K562 (cell line): ENCODE data around the gene ADAM10. TPM values are rescaled to one million over a fixed set of nuclear protein-coding genes. Genes with fewer than 3 reads are reported as not detected.

Source experiments
- ATF1 ChIP-seq, 2 experiments: fragments of 450-650 bp in 1 of 2; IDR thresholded peaks; 2 replicates each; pipeline ENCODE4 v1.6.1; 2016; ENCODE audit warnings: missing compliant biosample characterization in 1 of 2, missing genetic modification characterization in 1 of 2
- CEBPZ ChIP-seq: fragments of 150-350 bp; IDR thresholded peaks from 2 replicates; pipeline ENCODE4 v1.6.1; 2014; ENCODE audit warnings: low read depth, mild to moderate bottlenecking, low read length, borderline replicate concordance
- ELF2 ChIP-seq: fragments of 250-450 bp; sonication (Bioruptor Pico); IDR thresholded peaks from 2 replicates; pipeline ENCODE4 v1.5.0; 2021; ENCODE audit warnings: mild to moderate bottlenecking
- GABPB2 ChIP-seq: fragments of 250-450 bp; sonication (Bioruptor Pico); conservative IDR thresholded peaks from 2 replicates; pipeline ENCODE4 v1.5.1; 2021; ENCODE audit warnings: mild to moderate bottlenecking
- LARP7 ChIP-seq: fragments of 450-650 bp; IDR thresholded peaks from 2 replicates; pipeline ENCODE4 v1.6.1; 2016
- MAX ChIP-seq: sonication (generic); formaldehyde crosslinking; IDR thresholded peaks from 2 replicates; pipeline ENCODE4 v1.9.0; 2022; ENCODE audit warnings: mild to moderate bottlenecking, missing genetic modification reagents
- NCOA6 ChIP-seq: fragments of 450-650 bp; IDR thresholded peaks from 2 replicates; pipeline ENCODE4 v1.6.1; 2017; ENCODE audit warnings: mild to moderate bottlenecking
- PML ChIP-seq: IDR thresholded peaks from 2 replicates; pipeline ENCODE4 v1.6.1; 2012; ENCODE audit warnings: low read length, inconsistent platforms
- RBM17 ChIP-seq: fragments of 200-400 bp; formaldehyde crosslinking; IDR thresholded peaks from 2 replicates; pipeline ENCODE4 v1.6.1; 2017; ENCODE audit warnings: low read depth, mild to moderate bottlenecking, low read length, borderline replicate concordance
- SFPQ ChIP-seq: fragments of 200-400 bp; formaldehyde crosslinking; IDR thresholded peaks from 2 replicates; pipeline ENCODE4 v1.6.1; 2017; ENCODE audit warnings: mild to moderate bottlenecking, low read depth, low read length, moderate library complexity
- SREBF2 ChIP-seq: sonication (generic); formaldehyde crosslinking; IDR thresholded peaks from 2 replicates; pipeline ENCODE4 v1.4.0; 2020; ENCODE audit warnings: mild to moderate bottlenecking, missing genetic modification reagents
- TAF1 ChIP-seq: IDR thresholded peaks from 2 replicates; pipeline ENCODE4 v1.6.1; 2011; ENCODE audit warnings: mild to moderate bottlenecking, low read length, moderate library complexity; ENCODE audit not compliant: insufficient read depth, control insufficient read depth, severe bottlenecking; ENCODE audit errors: extremely low read depth
- ZEB2 ChIP-seq: fragments of 450-650 bp; IDR thresholded peaks from 2 replicates; pipeline ENCODE4 v1.6.1; 2016
- polyA plus RNA-seq, 8 experiments: library from polyadenylated mRNA; depleted of rRNA in 4 of 8; stranded (reverse) in 5 of 8; unstranded in 3 of 8; fragments of >200 nt; fragmentation: Nextera tagmentation in 2 of 8; fragmentation: Illumina TruSeq in 1 of 8; extraction: Ambion mirVana in 2 of 8; extraction: Trizol in 1 of 8; gene quantifications; 2 replicates each; pipeline versions ENCODE4 v1.2.1 to v1.2.3, GENCODE V29; 2011 to 2014; ENCODE audit warnings: inconsistent platforms in 1 of 8, missing spikeins in 1 of 8
- total RNA-seq, 7 experiments: library from RNA; depleted of rRNA in 6 of 7; stranded (reverse); fragments of >200 nt in 6 of 7; fragmentation: Illumina TruSeq in 2 of 7; extraction: Trizol in 2 of 7; gene quantifications; 2 replicates each; pipeline versions ENCODE4 v1.2.1 to v1.2.3, GENCODE V29; 2011 to 2021; ENCODE audit warnings: low replicate concordance in 1 of 7

The ADAM10 gene
- total and polyA plus RNA-seq, 9 of the 15 experiments (the other 6 are each of a cell fraction or from before 2014, with no cell fraction given): 11.9 to 152 (median 57.3) TPM

GRCh38 chr15:58749532-58750337 lies at the start of gene ADAM10 (continued):
- TF ChIP-seq SFPQ: no peak
- TF ChIP-seq ATF1 (CRISPR knock-in tag; IDR thresholded peaks at IDR 0.05): no peak
- TF ChIP-seq ATF1 (tag; IDR thresholded peaks at IDR 0.05): peak; percentile 86
- TF ChIP-seq PML: peak; percentile 32; the same call in 1 of the 2 replicates
- TF ChIP-seq GABPB2 (CRISPR knock-in tag): no peak
- TF ChIP-seq MAX: peak; percentile 92
- peak; percentile 59; the same call in 1 of the 2 replicates for TF ChIP-seq ELF2 (CRISPR knock-in tag)
- no peak for TF ChIP-seq ZEB2
- no peak for TF ChIP-seq SREBF2
- TF ChIP-seq RBM17: no peak
- peak; percentile 58 for TF ChIP-seq TAF1
- TF ChIP-seq LARP7: 0 out of 2 replicates have a peak, but pooled peaks have one; percentile 33
- no peak for TF ChIP-seq NCOA6
- TF ChIP-seq CEBPZ: no peak
